ENCODE results near the gene NUP214.
"Not testable (repeated sequence)": the region's sequence is repeated elsewhere in the genome, so short reads cannot be mapped to it uniquely, and the experiment has no call there.

NUP214 gene

DNA sequence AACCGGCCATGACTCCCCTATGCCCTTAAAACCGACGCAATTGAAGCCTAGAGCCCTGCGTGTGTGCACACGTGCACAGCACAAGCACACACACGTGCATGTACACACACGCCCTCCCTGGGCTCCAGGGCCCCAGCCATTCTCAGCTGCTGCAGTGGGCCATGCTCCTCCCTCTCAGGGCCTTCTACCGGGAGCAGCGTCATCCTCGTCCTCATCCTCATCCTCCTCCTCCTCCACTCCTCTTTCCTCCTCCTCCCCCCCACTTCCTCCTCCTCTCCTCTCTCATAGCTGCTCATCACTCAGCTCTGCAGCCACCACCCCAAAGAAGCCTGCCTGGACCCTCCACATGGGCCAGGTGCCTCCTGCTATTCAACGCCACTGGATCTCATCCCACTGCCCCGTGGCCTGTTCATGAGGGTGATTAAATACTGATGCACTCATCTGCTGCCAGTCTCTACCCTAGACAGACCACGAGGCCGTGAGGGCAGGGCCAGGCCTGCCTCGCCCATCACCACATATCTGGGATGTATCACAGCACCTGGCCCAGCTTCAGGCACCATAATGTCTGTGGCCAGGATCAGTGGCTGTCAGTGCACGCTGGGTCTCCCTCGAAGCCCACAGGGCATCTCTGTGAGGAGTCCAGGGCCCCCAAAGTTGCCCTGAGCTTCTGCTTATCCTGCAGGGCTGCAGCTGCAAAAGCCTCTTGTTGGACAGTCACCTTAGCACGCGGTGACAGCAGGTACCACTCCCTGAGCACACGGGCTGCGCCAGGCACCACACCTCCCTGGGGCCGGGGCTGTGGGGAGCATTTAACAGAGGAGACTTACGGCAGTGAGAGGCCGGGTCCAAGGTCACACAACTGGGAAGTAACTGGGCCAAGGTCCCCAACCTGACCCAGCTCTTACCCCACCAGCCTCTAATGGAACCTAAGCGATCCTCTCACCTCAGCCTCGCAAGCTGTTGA, 141.2 kb downstream of the NUP214 start:
- intact Hi-C loops (cut with DNase I; ENCODE audit: low total_unique reads), result no loop called here
- no peaks in the 10 kb centered on the region for H3K4me1 ChIP-seq
- DNase-seq, result no peak

GRCh38 chr9:131270171-131271015, 145.0 kb downstream of the NUP214 start:
- peaks cover 0 to 28% of the 10 kb centered on the region in 2 donors for H3K27me3 ChIP-seq
- TF ChIP-seq CTCF (IDR thresholded peaks at IDR 0.05), result no peak
- DNase-seq, result peak; percentile 76 to 81
- intact Hi-C loops (cut with DNase I; ENCODE audit: low total_unique reads), result no loop called here
- no peak overlapping the region for H3K27ac ChIP-seq
- H3K4me1 ChIP-seq, result no peaks in the 10 kb centered on the region
- H3K36me3 ChIP-seq, result no peaks in the 10 kb centered on the region
- no peaks in the 10 kb centered on the region for H3K9me3 ChIP-seq
- H3K4me3 ChIP-seq, result no peak overlapping the region

More for the DNA sequence above, 141.2 kb downstream of the NUP214 start:
- Histone ChIP-seq H3K9me3 (no peaks in the 10 kb centered on the region), H3K36me3 (no peaks in the 10 kb centered on the region), H3K27me3 (peaks cover 0 to 4% of the 10 kb centered on the region in 2 donors), H3K27ac (no peak overlapping the region), H3K4me3 (no peak overlapping the region)
- no peak for TF ChIP-seq CTCF (IDR thresholded peaks at IDR 0.05)

- H3K4me3 ChIP-seq; H3K27ac ChIP-seq; intact Hi-C loops (cut with DNase I; ENCODE audit: low total_unique reads); H3K9me3 ChIP-seq; H3K36me3 ChIP-seq; DNase-seq; H3K4me1 ChIP-seq: not testable (repeated sequence)
- peaks cover 0 to 33% of the 10 kb centered on the region in 2 donors for H3K27me3 ChIP-seq
These were observed 145.6 kb downstream of the NUP214 start for GRCh38 chr9:131271016-131271273.

GRCh38 chr9:131271506-131271931, 146.1 kb downstream of the NUP214 start:
- no peak overlapping the region for H3K4me3 ChIP-seq
- TF ChIP-seq CTCF (IDR thresholded peaks at IDR 0.05), result no peak
- DNase-seq, result no peak
- peaks cover 0 to 38% of the 10 kb centered on the region in 2 donors for H3K27me3 ChIP-seq
- peaks cover 0 to 6% (median 4%) of the 10 kb centered on the region in 4 donors for H3K4me1 ChIP-seq
- intact Hi-C loops (cut with DNase I; ENCODE audit: low total_unique reads), result no loop called here
- no peaks in the 10 kb centered on the region for H3K36me3 ChIP-seq
- H3K9me3 ChIP-seq, result no peaks in the 10 kb centered on the region
- no peak overlapping the region for H3K27ac ChIP-seq

- no peak overlapping the region for H3K27ac ChIP-seq
- H3K36me3 ChIP-seq, result no peaks in the 10 kb centered on the region
- H3K4me3 ChIP-seq, result no peak overlapping the region
- intact Hi-C loops (cut with DNase I; ENCODE audit: low total_unique reads), result no loop called here
- TF ChIP-seq CTCF (IDR thresholded peaks at IDR 0.05), result no peak
- no peaks in the 10 kb centered on the region for H3K9me3 ChIP-seq
- peaks cover 0 to 40% of the 10 kb centered on the region in 2 donors for H3K27me3 ChIP-seq
- peaks cover 0 to 13% (median 10%) of the 10 kb centered on the region in 4 donors for H3K4me1 ChIP-seq
- no peak for DNase-seq
These were observed 146.8 kb downstream of the NUP214 start for GRCh38 chr9:131272212-131272611.
